Measurements from ENCODE around the gene MXD4. TPM values are rescaled to one million over a fixed set of nuclear protein-coding genes. Genes with fewer than 3 reads are reported as not detected.
A peak's percentile ranks its signal among the peaks of the same experiment; 100 is the strongest.

The MXD4 gene
- total and polyA plus RNA-seq, 2 of the 13 experiments (the other 11 are each of a cell fraction or from before 2014, with no cell fraction given), result 29.0 to 31.3 TPM

DNA sequence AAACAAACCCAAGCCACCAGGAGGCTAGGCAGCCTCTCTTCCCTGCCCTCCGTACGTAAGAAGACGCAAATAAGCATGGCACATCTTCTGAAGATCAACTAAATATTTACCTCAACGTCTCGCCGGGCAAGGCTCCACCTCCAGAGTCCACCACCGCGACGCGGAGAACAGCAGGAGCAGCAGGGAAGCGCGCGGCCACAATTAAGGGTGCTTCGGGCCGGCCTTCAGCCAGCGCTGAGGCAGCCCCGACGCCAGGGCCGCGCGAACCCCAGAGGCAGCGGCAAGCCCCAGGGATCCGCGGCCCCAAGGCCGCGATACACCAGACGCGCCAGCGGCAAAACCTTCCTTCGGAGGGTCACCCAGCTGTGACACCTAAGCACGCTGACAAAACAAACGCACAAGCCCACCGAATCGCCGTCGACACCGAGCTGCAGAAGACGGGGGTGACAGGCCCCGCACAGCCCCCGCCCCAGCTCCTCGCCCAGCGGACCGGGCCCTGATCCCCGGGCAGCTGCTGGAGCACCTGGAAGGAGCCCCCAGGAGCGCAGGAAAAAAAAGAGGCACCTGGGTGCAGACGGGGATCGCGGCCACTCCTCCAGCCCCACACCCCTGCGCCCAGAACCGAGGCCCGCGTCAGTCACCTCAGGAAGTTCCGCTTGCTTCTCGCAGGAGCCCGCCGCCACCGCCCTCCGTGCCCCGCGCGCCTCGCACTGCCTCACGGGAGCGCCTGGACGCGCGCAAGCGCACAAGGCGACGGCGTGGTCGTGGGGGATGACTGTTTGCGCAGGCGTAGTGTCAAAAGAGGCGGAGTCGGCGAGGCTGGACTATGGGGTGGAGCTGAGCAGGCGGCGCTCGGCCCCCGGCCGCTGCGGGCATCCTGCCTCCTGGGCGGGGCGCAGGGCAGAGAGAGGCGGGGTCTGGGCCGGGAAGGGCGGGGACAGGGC lies 20.2 kb downstream of the MXD4 start, which contains the start of the genes HAUS3 and POLN (continued):
- TF ChIP-seq, protein P1, sequence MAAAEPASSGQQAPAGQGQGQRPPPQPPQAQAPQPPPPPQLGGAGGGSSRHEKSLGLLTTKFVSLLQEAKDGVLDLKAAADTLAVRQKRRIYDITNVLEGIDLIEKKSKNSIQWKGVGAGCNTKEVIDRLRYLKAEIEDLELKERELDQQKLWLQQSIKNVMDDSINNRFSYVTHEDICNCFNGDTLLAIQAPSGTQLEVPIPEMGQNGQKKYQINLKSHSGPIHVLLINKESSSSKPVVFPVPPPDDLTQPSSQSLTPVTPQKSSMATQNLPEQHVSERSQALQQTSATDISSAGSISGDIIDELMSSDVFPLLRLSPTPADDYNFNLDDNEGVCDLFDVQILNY (CRISPR knock-in tag; conservative IDR thresholded peaks at IDR 0.05), result peak; percentile 97
- TF ChIP-seq PCBP2 (optimal IDR thresholded peaks at IDR 0.05; ENCODE audit: low read depth, low read length, poor library complexity, severe bottlenecking), result no peak
- TF ChIP-seq ZNF224 (CRISPR knock-in tag; IDR thresholded peaks at IDR 0.05), result 0 out of 2 replicates have a peak, but pooled peaks have one; percentile 87
- peak; percentile 42; the same call in 1 of the 2 replicates for TF ChIP-seq ZNF292 (CRISPR knock-in tag; IDR thresholded peaks at IDR 0.05; ENCODE audit: borderline replicate concordance, low read depth)
- TF ChIP-seq, protein P2, sequence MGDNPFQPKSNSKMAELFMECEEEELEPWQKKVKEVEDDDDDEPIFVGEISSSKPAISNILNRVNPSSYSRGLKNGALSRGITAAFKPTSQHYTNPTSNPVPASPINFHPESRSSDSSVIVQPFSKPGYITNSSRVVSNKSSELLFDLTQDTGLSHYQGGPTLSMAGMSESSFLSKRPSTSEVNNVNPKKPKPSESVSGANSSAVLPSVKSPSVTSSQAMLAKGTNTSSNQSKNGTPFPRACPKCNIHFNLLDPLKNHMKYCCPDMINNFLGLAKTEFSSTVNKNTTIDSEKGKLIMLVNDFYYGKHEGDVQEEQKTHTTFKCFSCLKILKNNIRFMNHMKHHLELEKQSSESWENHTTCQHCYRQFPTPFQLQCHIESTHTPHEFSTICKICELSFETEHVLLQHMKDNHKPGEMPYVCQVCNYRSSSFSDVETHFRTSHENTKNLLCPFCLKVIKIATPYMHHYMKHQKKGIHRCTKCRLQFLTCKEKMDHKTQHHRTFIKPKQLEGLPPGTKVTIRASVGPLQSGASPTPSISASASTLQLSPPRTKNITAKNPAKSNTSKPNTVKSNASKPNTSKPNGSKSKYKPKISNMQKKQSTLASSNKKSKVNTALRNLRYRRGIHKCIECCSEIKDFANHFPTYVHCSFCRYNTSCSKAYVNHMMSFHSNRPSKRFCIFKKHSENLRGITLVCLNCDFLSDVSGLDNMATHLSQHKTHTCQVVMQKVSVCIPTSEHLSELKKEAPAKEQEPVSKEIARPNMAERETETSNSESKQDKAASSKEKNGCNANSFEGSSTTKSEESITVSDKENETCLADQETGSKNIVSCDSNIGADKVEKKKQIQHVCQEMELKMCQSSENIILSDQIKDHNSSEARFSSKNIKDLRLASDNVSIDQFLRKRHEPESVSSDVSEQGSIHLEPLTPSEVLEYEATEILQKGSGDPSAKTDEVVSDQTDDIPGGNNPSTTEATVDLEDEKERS (CRISPR knock-in tag; IDR thresholded peaks at IDR 0.05), result no peak
- TF ChIP-seq ZNF773 (CRISPR knock-in tag; IDR thresholded peaks at IDR 0.05; ENCODE audit: borderline replicate concordance), result peak; percentile 50; the same call in 1 of the 2 replicates
- TF ChIP-seq, protein P3, sequence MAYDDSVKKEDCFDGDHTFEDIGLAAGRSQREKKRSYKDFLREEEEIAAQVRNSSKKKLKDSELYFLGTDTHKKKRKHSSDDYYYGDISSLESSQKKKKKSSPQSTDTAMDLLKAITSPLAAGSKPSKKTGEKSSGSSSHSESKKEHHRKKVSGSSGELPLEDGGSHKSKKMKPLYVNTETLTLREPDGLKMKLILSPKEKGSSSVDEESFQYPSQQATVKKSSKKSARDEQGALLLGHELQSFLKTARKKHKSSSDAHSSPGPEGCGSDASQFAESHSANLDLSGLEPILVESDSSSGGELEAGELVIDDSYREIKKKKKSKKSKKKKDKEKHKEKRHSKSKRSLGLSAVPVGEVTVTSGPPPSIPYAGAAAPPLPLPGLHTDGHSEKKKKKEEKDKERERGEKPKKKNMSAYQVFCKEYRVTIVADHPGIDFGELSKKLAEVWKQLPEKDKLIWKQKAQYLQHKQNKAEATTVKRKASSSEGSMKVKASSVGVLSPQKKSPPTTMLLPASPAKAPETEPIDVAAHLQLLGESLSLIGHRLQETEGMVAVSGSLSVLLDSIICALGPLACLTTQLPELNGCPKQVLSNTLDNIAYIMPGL (CRISPR knock-in tag; IDR thresholded peaks at IDR 0.05; ENCODE audit: borderline replicate concordance in 1 of 2, low read depth in 1 of 2), result peak; percentile 65 to 87
- peak; percentile 77 for TF ChIP-seq ZSCAN31 (CRISPR knock-in tag; IDR thresholded peaks at IDR 0.05; ENCODE audit: low read depth)
- peak; percentile 56; the same call in 1 of the 2 replicates for TF ChIP-seq ZNF430 (CRISPR knock-in tag; IDR thresholded peaks at IDR 0.05)
- TF ChIP-seq ZMAT3 (CRISPR knock-in tag; conservative IDR thresholded peaks at IDR 0.05), result peak; percentile 57; the same call in 1 of the 2 replicates
- TF ChIP-seq, protein P4, sequence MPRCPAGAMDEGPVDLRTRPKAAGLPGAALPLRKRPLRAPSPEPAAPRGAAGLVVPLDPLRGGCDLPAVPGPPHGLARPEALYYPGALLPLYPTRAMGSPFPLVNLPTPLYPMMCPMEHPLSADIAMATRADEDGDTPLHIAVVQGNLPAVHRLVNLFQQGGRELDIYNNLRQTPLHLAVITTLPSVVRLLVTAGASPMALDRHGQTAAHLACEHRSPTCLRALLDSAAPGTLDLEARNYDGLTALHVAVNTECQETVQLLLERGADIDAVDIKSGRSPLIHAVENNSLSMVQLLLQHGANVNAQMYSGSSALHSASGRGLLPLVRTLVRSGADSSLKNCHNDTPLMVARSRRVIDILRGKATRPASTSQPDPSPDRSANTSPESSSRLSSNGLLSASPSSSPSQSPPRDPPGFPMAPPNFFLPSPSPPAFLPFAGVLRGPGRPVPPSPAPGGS (CRISPR knock-in tag; IDR thresholded peaks at IDR 0.05), result peak; percentile 81; the same call in 1 of the 2 replicates
- no peak; the same call in 1 of the 2 replicates for TF ChIP-seq ZNF792 (CRISPR knock-in tag; IDR thresholded peaks at IDR 0.05)
- peak; percentile 81; the same call in 1 of the 2 replicates for TF ChIP-seq ZBTB42 (CRISPR knock-in tag; IDR thresholded peaks at IDR 0.05)
- TF ChIP-seq ELF3 (CRISPR knock-in tag; IDR thresholded peaks at IDR 0.05), result peak; percentile 63
- TF ChIP-seq SAFB2 (CRISPR knock-in tag; IDR thresholded peaks at IDR 0.05; ENCODE audit: borderline replicate concordance, low read depth), result 0 out of 2 replicates have a peak, but pooled peaks have one; percentile 45
- peak; percentile 69 to 72; a peak in 1 of 4 replicates for TF ChIP-seq KLF16 (CRISPR knock-in tag; IDR thresholded peaks at IDR 0.05)
- TF ChIP-seq ZNF737 (CRISPR knock-in tag; IDR thresholded peaks at IDR 0.05; ENCODE audit: borderline replicate concordance), result no peak
- TF ChIP-seq, protein P5, sequence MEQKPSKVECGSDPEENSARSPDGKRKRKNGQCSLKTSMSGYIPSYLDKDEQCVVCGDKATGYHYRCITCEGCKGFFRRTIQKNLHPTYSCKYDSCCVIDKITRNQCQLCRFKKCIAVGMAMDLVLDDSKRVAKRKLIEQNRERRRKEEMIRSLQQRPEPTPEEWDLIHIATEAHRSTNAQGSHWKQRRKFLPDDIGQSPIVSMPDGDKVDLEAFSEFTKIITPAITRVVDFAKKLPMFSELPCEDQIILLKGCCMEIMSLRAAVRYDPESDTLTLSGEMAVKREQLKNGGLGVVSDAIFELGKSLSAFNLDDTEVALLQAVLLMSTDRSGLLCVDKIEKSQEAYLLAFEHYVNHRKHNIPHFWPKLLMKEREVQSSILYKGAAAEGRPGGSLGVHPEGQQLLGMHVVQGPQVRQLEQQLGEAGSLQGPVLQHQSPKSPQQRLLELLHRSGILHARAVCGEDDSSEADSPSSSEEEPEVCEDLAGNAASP (CRISPR knock-in tag; IDR thresholded peaks at IDR 0.05; ENCODE audit: borderline replicate concordance), result no peak

Data from HepG2 (cell line).